ENCODE measurements around the gene SH3RF3.

DNA sequence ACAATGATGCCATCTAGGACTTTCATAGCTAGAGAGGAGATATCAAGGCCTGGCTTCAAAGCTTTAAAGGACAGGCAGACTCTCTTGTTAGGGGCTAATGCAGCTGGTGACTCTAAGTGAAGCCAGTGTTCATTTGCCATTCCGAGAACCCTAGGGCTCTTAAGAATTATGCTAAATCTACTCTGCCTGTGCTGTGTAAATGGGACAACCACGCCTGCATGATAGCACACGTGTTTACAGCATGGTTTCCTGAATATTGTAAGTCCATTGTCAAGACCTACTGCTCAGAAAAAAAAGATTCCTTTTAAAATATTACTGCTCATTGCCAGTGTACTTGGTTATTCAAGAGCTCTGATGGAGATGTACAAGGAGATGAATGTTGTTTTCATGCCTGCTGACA lies 296.4 kb downstream of the SH3RF3 start:
- TF ChIP-seq ERF (CRISPR knock-in tag; IDR thresholded peaks at IDR 0.05) (no peak), SIX1 (CRISPR knock-in tag; IDR thresholded peaks at IDR 0.05; ENCODE audit: borderline replicate concordance) (no peak), NFE2 (CRISPR knock-in tag; IDR thresholded peaks at IDR 0.05) (no peak), POLR2A (IDR thresholded peaks at IDR 0.05; ENCODE audit: insufficient read depth in 1 of 2, low read depth in 2 of 2, low read length in 2 of 2) (no peak), TBX3 (IDR thresholded peaks at IDR 0.05; ENCODE audit: borderline replicate concordance) (no peak), CEBPB (IDR thresholded peaks at IDR 0.05; ENCODE audit: borderline replicate concordance, low read depth, low read length) (no peak), ZMYM2 (CRISPR knock-in tag; IDR thresholded peaks at IDR 0.05) (no peak), KAT7 (CRISPR knock-in tag; IDR thresholded peaks at IDR 0.05; ENCODE audit: borderline replicate concordance) (no peak), CC2D1A (CRISPR knock-in tag; IDR thresholded peaks at IDR 0.05) (no peak), HNF4G (IDR thresholded peaks at IDR 0.05; ENCODE audit: borderline replicate concordance, low read depth, low read length) (no peak), HNF4G (CRISPR knock-in tag; IDR thresholded peaks at IDR 0.05; ENCODE audit: borderline replicate concordance, low read depth) (no peak), FIP1L1 (IDR thresholded peaks at IDR 0.05; ENCODE audit: borderline replicate concordance, insufficient read depth, low read depth, low read length) (no peak), MXD4 (CRISPR knock-in tag; IDR thresholded peaks at IDR 0.05) (no peak), TP53 (CRISPR knock-in tag; conservative IDR thresholded peaks at IDR 0.05) (no peak)
